Measurements from ENCODE around the gene PID1.

Gene PID1

GRCh38 chr2:229048134-229048533 lies 223.0 kb downstream of the PID1 start:
- DNase-seq (ENCODE audit: low read depth) = no peak
- no peak overlapping the region for H3K4me3 ChIP-seq (ENCODE audit: low read depth, low read length)
- TF ChIP-seq CTCF (IDR thresholded peaks at IDR 0.05; ENCODE audit: control insufficient read depth, extremely low read depth, insufficient read depth) = no peak

GRCh38 chr2:229045671-229046070 lies 225.4 kb downstream of the PID1 start:
- no peak for DNase-seq (ENCODE audit: low read depth)
- no peak for TF ChIP-seq CTCF (IDR thresholded peaks at IDR 0.05; ENCODE audit: control insufficient read depth, extremely low read depth, insufficient read depth)
- H3K4me3 ChIP-seq (ENCODE audit: low read depth, low read length) = no peak overlapping the region

GRCh38 chr2:229044581-229044980 lies 226.5 kb downstream of the PID1 start:
- no peak overlapping the region for H3K4me3 ChIP-seq (ENCODE audit: low read depth, low read length)
- TF ChIP-seq CTCF (IDR thresholded peaks at IDR 0.05; ENCODE audit: control insufficient read depth, extremely low read depth, insufficient read depth) = no peak
- no peak for DNase-seq (ENCODE audit: low read depth)

- no peak overlapping the region for H3K4me3 ChIP-seq (ENCODE audit: low read depth, low read length)
- no peak for TF ChIP-seq CTCF (IDR thresholded peaks at IDR 0.05; ENCODE audit: control insufficient read depth, extremely low read depth, insufficient read depth)
- DNase-seq (ENCODE audit: low read depth) = no peak
Observed at GRCh38 chr2:229043681-229044080, 227.4 kb downstream of the PID1 start.

- no peak overlapping the region for H3K4me3 ChIP-seq (ENCODE audit: low read depth, low read length)
- DNase-seq (ENCODE audit: low read depth) = no peak
- TF ChIP-seq CTCF (IDR thresholded peaks at IDR 0.05; ENCODE audit: control insufficient read depth, extremely low read depth, insufficient read depth) = no peak
Observed at GRCh38 chr2:229042349-229042748, 228.7 kb downstream of the PID1 start.

- no peak for DNase-seq (ENCODE audit: low read depth)
- H3K4me3 ChIP-seq (ENCODE audit: low read depth, low read length) = no peak overlapping the region
- TF ChIP-seq CTCF (IDR thresholded peaks at IDR 0.05; ENCODE audit: control insufficient read depth, extremely low read depth, insufficient read depth) = no peak
Observed at GRCh38 chr2:229041691-229042090, 229.4 kb downstream of the PID1 start.

- no peak for TF ChIP-seq CTCF (IDR thresholded peaks at IDR 0.05; ENCODE audit: control insufficient read depth, extremely low read depth, insufficient read depth)
- H3K4me3 ChIP-seq (ENCODE audit: low read depth, low read length) = no peak overlapping the region
- DNase-seq (ENCODE audit: low read depth) = no peak
Observed at GRCh38 chr2:229037621-229038020, 233.5 kb downstream of the PID1 start.

Measured in LNCaP clone FGC (cell line).